ENCODE measurements around the gene LTB4R.

Gene LTB4R

DNA sequence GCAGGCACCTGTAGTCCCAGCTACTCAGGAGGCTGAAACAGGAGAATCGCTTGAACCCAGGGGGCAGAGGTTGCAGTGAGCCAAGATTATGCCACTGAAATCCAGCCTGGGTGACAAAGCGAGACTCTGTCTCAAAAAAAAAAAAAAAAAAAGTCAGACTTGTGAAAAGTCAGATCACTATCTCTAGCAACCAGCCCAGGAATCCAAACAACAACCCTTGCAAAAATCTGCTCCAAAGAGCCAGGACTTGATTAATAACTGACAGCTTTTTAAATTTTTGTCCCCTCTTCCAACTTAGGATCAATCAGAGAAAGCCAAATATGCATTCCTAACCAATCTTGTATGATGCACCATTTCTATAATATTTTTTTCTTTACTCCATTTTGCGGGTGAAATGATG, 49.0 kb downstream of the LTB4R start:
- TF ChIP-seq, protein P1, sequence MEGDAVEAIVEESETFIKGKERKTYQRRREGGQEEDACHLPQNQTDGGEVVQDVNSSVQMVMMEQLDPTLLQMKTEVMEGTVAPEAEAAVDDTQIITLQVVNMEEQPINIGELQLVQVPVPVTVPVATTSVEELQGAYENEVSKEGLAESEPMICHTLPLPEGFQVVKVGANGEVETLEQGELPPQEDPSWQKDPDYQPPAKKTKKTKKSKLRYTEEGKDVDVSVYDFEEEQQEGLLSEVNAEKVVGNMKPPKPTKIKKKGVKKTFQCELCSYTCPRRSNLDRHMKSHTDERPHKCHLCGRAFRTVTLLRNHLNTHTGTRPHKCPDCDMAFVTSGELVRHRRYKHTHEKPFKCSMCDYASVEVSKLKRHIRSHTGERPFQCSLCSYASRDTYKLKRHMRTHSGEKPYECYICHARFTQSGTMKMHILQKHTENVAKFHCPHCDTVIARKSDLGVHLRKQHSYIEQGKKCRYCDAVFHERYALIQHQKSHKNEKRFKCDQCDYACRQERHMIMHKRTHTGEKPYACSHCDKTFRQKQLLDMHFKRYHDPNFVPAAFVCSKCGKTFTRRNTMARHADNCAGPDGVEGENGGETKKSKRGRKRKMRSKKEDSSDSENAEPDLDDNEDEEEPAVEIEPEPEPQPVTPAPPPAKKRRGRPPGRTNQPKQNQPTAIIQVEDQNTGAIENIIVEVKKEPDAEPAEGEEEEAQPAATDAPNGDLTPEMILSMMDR (IDR thresholded peaks at IDR 0.05; ENCODE audit: low read depth, low read length), result no peak
- no peak for TF ChIP-seq EZH2phosphoT487 (IDR thresholded peaks at IDR 0.05; ENCODE audit: low read depth)
- H3K9me3 ChIP-seq (ENCODE audit: insufficient read depth, low read length), result no peaks in the 10 kb centered on the region
- no peaks in the 10 kb centered on the region for H4K20me1 ChIP-seq (ENCODE audit: insufficient read depth, low read length)

GRCh38 chr14:24361326-24361725, 50.0 kb downstream of the LTB4R start:
- Histone ChIP-seq H3K79me2 (ENCODE audit: low read length) (no peaks in the 10 kb centered on the region), H3K36me3 (replicated peaks; ENCODE audit: low read depth, low read length) (no peaks in the 10 kb centered on the region), H2AFZ (ENCODE audit: low read depth, low read length) (no peak overlapping the region), H3K4me3 (ENCODE audit: low read length) (no peak overlapping the region), H3K9me3 (ENCODE audit: insufficient read depth, low read length) (no peaks in the 10 kb centered on the region), H3K9ac (ENCODE audit: low read length) (no peak overlapping the region), H3K27ac (ENCODE audit: low read length) (no peak overlapping the region), H3K4me1 (ENCODE audit: low read length) (peaks cover 14% of the 10 kb centered on the region), H3K4me2 (ENCODE audit: low read length) (no peak overlapping the region), H3K27me3 (ENCODE audit: low read depth, low read length) (peaks cover 6% of the 10 kb centered on the region; the same call in 1 of the 2 replicates), H4K20me1 (ENCODE audit: insufficient read depth, low read length) (no peaks in the 10 kb centered on the region)
- no peak for TF ChIP-seq EZH2phosphoT487 (IDR thresholded peaks at IDR 0.05; ENCODE audit: low read depth)
- TF ChIP-seq, protein P1 (IDR thresholded peaks at IDR 0.05; ENCODE audit: low read depth, low read length), result no peak

More for the DNA sequence above, 49.0 kb downstream of the LTB4R start:
- no peak overlapping the region for H3K27ac ChIP-seq (ENCODE audit: low read length)
- no peaks in the 10 kb centered on the region for H3K79me2 ChIP-seq (ENCODE audit: low read length)
- peaks cover 6% of the 10 kb centered on the region; the same call in 1 of the 2 replicates for H3K27me3 ChIP-seq (ENCODE audit: low read depth, low read length)
- no peak overlapping the region for H3K4me3 ChIP-seq (ENCODE audit: low read length)
- H3K4me2 ChIP-seq (ENCODE audit: low read length), result no peak overlapping the region
- H3K9ac ChIP-seq (ENCODE audit: low read length), result no peak overlapping the region
- peaks cover 9% of the 10 kb centered on the region for H3K4me1 ChIP-seq (ENCODE audit: low read length)
- no peak overlapping the region for H2AFZ ChIP-seq (ENCODE audit: low read depth, low read length)
- no peaks in the 10 kb centered on the region for H3K36me3 ChIP-seq (replicated peaks; ENCODE audit: low read depth, low read length)

- Histone ChIP-seq H3K9me3 (ENCODE audit: insufficient read depth, low read length) (no peaks in the 10 kb centered on the region), H3K36me3 (replicated peaks; ENCODE audit: low read depth, low read length) (no peaks in the 10 kb centered on the region), H3K27me3 (ENCODE audit: low read depth, low read length) (peaks cover 1% of the 10 kb centered on the region; the same call in 1 of the 2 replicates), H3K4me2 (ENCODE audit: low read length) (no peak overlapping the region), H3K4me3 (ENCODE audit: low read length) (no peak overlapping the region), H3K9ac (ENCODE audit: low read length) (no peak overlapping the region), H3K79me2 (ENCODE audit: low read length) (no peaks in the 10 kb centered on the region), H2AFZ (ENCODE audit: low read depth, low read length) (no peak overlapping the region), H3K4me1 (ENCODE audit: low read length) (peaks cover 14% of the 10 kb centered on the region), H4K20me1 (ENCODE audit: insufficient read depth, low read length) (no peaks in the 10 kb centered on the region), H3K27ac (ENCODE audit: low read length) (no peak overlapping the region)
- TF ChIP-seq, protein P1 (IDR thresholded peaks at IDR 0.05; ENCODE audit: low read depth, low read length), result no peak
- no peak for TF ChIP-seq EZH2phosphoT487 (IDR thresholded peaks at IDR 0.05; ENCODE audit: low read depth)
These were observed 51.1 kb downstream of the LTB4R start for GRCh38 chr14:24362241-24362960.

GRCh38 chr14:24363401-24363800, 52.1 kb downstream of the LTB4R start:
- Histone ChIP-seq H3K27me3 (ENCODE audit: low read depth, low read length) (no peaks in the 10 kb centered on the region), H3K4me3 (ENCODE audit: low read length) (no peak overlapping the region), H3K9me3 (ENCODE audit: insufficient read depth, low read length) (no peaks in the 10 kb centered on the region), H3K79me2 (ENCODE audit: low read length) (no peaks in the 10 kb centered on the region), H4K20me1 (ENCODE audit: insufficient read depth, low read length) (no peaks in the 10 kb centered on the region), H3K36me3 (replicated peaks; ENCODE audit: low read depth, low read length) (no peaks in the 10 kb centered on the region), H3K4me2 (ENCODE audit: low read length) (no peak overlapping the region), H2AFZ (ENCODE audit: low read depth, low read length) (no peak overlapping the region), H3K9ac (ENCODE audit: low read length) (no peak overlapping the region), H3K4me1 (ENCODE audit: low read length) (peaks cover 14% of the 10 kb centered on the region), H3K27ac (ENCODE audit: low read length) (no peak overlapping the region)
- TF ChIP-seq EZH2phosphoT487 (IDR thresholded peaks at IDR 0.05; ENCODE audit: low read depth), result no peak

All from OCI-LY3 (cell line).